ENCODE data around the gene CCDC158.

- TF ChIP-seq, protein P1, sequence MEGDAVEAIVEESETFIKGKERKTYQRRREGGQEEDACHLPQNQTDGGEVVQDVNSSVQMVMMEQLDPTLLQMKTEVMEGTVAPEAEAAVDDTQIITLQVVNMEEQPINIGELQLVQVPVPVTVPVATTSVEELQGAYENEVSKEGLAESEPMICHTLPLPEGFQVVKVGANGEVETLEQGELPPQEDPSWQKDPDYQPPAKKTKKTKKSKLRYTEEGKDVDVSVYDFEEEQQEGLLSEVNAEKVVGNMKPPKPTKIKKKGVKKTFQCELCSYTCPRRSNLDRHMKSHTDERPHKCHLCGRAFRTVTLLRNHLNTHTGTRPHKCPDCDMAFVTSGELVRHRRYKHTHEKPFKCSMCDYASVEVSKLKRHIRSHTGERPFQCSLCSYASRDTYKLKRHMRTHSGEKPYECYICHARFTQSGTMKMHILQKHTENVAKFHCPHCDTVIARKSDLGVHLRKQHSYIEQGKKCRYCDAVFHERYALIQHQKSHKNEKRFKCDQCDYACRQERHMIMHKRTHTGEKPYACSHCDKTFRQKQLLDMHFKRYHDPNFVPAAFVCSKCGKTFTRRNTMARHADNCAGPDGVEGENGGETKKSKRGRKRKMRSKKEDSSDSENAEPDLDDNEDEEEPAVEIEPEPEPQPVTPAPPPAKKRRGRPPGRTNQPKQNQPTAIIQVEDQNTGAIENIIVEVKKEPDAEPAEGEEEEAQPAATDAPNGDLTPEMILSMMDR (conservative IDR thresholded peaks at IDR 0.05; ENCODE audit: low read depth, low read length): no peak
- no peak for TF ChIP-seq CEBPB (IDR thresholded peaks at IDR 0.05; ENCODE audit: low read depth, low read length)
- TF ChIP-seq RAD21 (IDR thresholded peaks at IDR 0.05; ENCODE audit: low read length): no peak
- no peak for TF ChIP-seq POLR2A (IDR thresholded peaks at IDR 0.05; ENCODE audit: low read depth, low read length)
- no peak for TF ChIP-seq MAZ (IDR thresholded peaks at IDR 0.05; ENCODE audit: borderline replicate concordance, low read depth, low read length)
- TF ChIP-seq BHLHE40 (IDR thresholded peaks at IDR 0.05; ENCODE audit: low read depth, low read length): no peak
- TF ChIP-seq CHD1 (IDR thresholded peaks at IDR 0.05; ENCODE audit: low read depth, low read length): no peak
- TF ChIP-seq MXI1 (IDR thresholded peaks at IDR 0.05; ENCODE audit: borderline replicate concordance, low read depth, low read length): no peak
- TF ChIP-seq MAFK (IDR thresholded peaks at IDR 0.05; ENCODE audit: low read depth, low read length): no peak
Observed at GRCh38 chr4:76373919-76374552, 46.9 kb downstream of the CCDC158 start.
